GM21786 (cell line): ENCODE data around the gene MORN3.
"Not testable (repeated sequence)": the region's sequence is repeated elsewhere in the genome, so short reads cannot be mapped to it uniquely, and the experiment has no call there.

Experiments
- ATAC-seq: cut with Tn5 transposase; IDR thresholded peaks from one replicate; pipeline ENCODE4 v1.9.1; 2021; ENCODE audit not compliant: unreplicated experiment

MORN3 gene

GRCh38 chr12:121641343-121641630 is 28.2 kb downstream of the MORN3 start:
- ATAC-seq: no peak

GRCh38 chr12:121638298-121639202 is 30.9 kb downstream of the MORN3 start:
- ATAC-seq: no peak

GRCh38 chr12:121637231-121637914 is 32.1 kb downstream of the MORN3 start:
- peak; percentile 80 for ATAC-seq

- ATAC-seq: no peak
Observed at GRCh38 chr12:121634836-121635235, 34.6 kb downstream of the MORN3 start.

GRCh38 chr12:121633833-121634196 is 35.6 kb downstream of the MORN3 start:
- ATAC-seq: not testable (repeated sequence)

GRCh38 chr12:121632069-121632970 is 37.1 kb downstream of the MORN3 start:
- ATAC-seq: no peak

GRCh38 chr12:121630791-121631355 is 38.6 kb downstream of the MORN3 start:
- ATAC-seq: no peak

GRCh38 chr12:121628536-121628935 is 40.9 kb downstream of the MORN3 start:
- no peak for ATAC-seq

- no peak for ATAC-seq
Observed at GRCh38 chr12:121628037-121628436, 41.4 kb downstream of the MORN3 start.

GRCh38 chr12:121626853-121627640 is 42.4 kb downstream of the MORN3 start:
- ATAC-seq: peak; percentile 21

- ATAC-seq: peak; percentile 65
Observed at GRCh38 chr12:121626087-121626852, 43.2 kb downstream of the MORN3 start, which contains the start of gene ORAI1. ORAI1 (plus strand) TSS chr12:121626530.

GRCh38 chr12:121620333-121620891 is 49.0 kb downstream of the MORN3 start:
- ATAC-seq: no peak

GRCh38 chr12:121618659-121619233 is 50.7 kb downstream of the MORN3 start:
- no peak for ATAC-seq

- no peak for ATAC-seq
Observed at GRCh38 chr12:121614872-121615467, 54.5 kb downstream of the MORN3 start.

GRCh38 chr12:121613462-121613861 is 56.0 kb downstream of the MORN3 start:
- ATAC-seq: no peak

GRCh38 chr12:121611306-121611705 is 58.1 kb downstream of the MORN3 start:
- ATAC-seq: no peak

GRCh38 chr12:121610239-121611149 is 59.0 kb downstream of the MORN3 start:
- ATAC-seq: no peak
